ENCODE results near the gene SYDE2.

SYDE2 gene

GRCh38 chr1:85149805-85150204 is 51.0 kb downstream of the SYDE2 start:
- no peak for TF ChIP-seq TAF1 (IDR thresholded peaks at IDR 0.05; ENCODE audit: borderline replicate concordance, insufficient read depth, low read length)
- no peak for TF ChIP-seq REST (IDR thresholded peaks at IDR 0.05; ENCODE audit: insufficient read depth in 1 of 2, low read depth in 2 of 2, low read length in 2 of 2)
- TF ChIP-seq FOXP2 (optimal IDR thresholded peaks at IDR 0.05; ENCODE audit: borderline replicate concordance, extremely low read depth, extremely low read length, insufficient read depth): no peak
- no peak for TF ChIP-seq POLR2AphosphoS5 (IDR thresholded peaks at IDR 0.05; ENCODE audit: low read depth, low read length)
- TF ChIP-seq SIN3A (IDR thresholded peaks at IDR 0.05; ENCODE audit: borderline replicate concordance, insufficient read depth, low read length): no peak

- TF ChIP-seq SIN3A (IDR thresholded peaks at IDR 0.05; ENCODE audit: borderline replicate concordance, insufficient read depth, low read length): no peak
- TF ChIP-seq REST (IDR thresholded peaks at IDR 0.05; ENCODE audit: insufficient read depth in 1 of 2, low read depth in 2 of 2, low read length in 2 of 2): no peak
- no peak for TF ChIP-seq FOXP2 (optimal IDR thresholded peaks at IDR 0.05; ENCODE audit: borderline replicate concordance, extremely low read depth, extremely low read length, insufficient read depth)
- TF ChIP-seq TAF1 (IDR thresholded peaks at IDR 0.05; ENCODE audit: borderline replicate concordance, insufficient read depth, low read length): no peak
- TF ChIP-seq POLR2AphosphoS5 (IDR thresholded peaks at IDR 0.05; ENCODE audit: low read depth, low read length): no peak
Measured at GRCh38 chr1:85148524-85149250, 52.1 kb downstream of the SYDE2 start.

- TF ChIP-seq FOXP2 (optimal IDR thresholded peaks at IDR 0.05; ENCODE audit: borderline replicate concordance, extremely low read depth, extremely low read length, insufficient read depth) (no peak), TAF1 (IDR thresholded peaks at IDR 0.05; ENCODE audit: borderline replicate concordance, insufficient read depth, low read length) (no peak), REST (IDR thresholded peaks at IDR 0.05; ENCODE audit: insufficient read depth in 1 of 2, low read depth in 2 of 2, low read length in 2 of 2) (no peak), SIN3A (IDR thresholded peaks at IDR 0.05; ENCODE audit: borderline replicate concordance, insufficient read depth, low read length) (no peak), POLR2AphosphoS5 (IDR thresholded peaks at IDR 0.05; ENCODE audit: low read depth, low read length) (no peak)
Measured at GRCh38 chr1:85146972-85147359, 53.9 kb downstream of the SYDE2 start.

- no peak for TF ChIP-seq SIN3A (IDR thresholded peaks at IDR 0.05; ENCODE audit: borderline replicate concordance, insufficient read depth, low read length)
- TF ChIP-seq POLR2AphosphoS5 (IDR thresholded peaks at IDR 0.05; ENCODE audit: low read depth, low read length): no peak
- no peak for TF ChIP-seq REST (IDR thresholded peaks at IDR 0.05; ENCODE audit: insufficient read depth in 1 of 2, low read depth in 2 of 2, low read length in 2 of 2)
- TF ChIP-seq TAF1 (IDR thresholded peaks at IDR 0.05; ENCODE audit: borderline replicate concordance, insufficient read depth, low read length): no peak
- TF ChIP-seq FOXP2 (optimal IDR thresholded peaks at IDR 0.05; ENCODE audit: borderline replicate concordance, extremely low read depth, extremely low read length, insufficient read depth): no peak
Measured at GRCh38 chr1:85144351-85144750, 56.5 kb downstream of the SYDE2 start.
